OCI-LY3 (cell line): ENCODE measurements around the gene RAPGEF1.

Source experiments
- CTCF ChIP-seq: fragments of 200-600, 300-600 bp; sonication (generic); IDR thresholded peaks from 2 replicates; pipeline ENCODE4 v1.5.1; 2014; ENCODE audit warnings: antibody characterized with exemption, low read length, low read depth
- EZH2phosphoT487 ChIP-seq: fragments of 200-600 bp; shearing (Covaris generic); IDR thresholded peaks from 2 replicates; pipeline ENCODE4 v1.6.1; 2018; ENCODE audit warnings: antibody characterized with exemption, mixed run types, low read depth

GRCh38 chr9:131537946-131538345 is 201.9 kb downstream of the RAPGEF1 start:
- TF ChIP-seq CTCF (no peak), EZH2phosphoT487 (no peak)
